CD4-positive, alpha-beta memory T cell (primary cell): ENCODE data around the gene DIP2A. TPM values are rescaled to one million over a fixed set of nuclear protein-coding genes. Genes with fewer than 3 reads are reported as not detected.
"Not testable (repeated sequence)": the region's sequence is repeated elsewhere in the genome, so short reads cannot be mapped to it uniquely, and the experiment has no call there.

ENCODE experiments used
- CTCF ChIA-PET: fragments of 350-600 bp; sonication (Branson Sonifier 250); formaldehyde crosslinking; loops from one replicate; lab custom pipeline; 2021; ENCODE audit warnings: inconsistent platforms; ENCODE audit not compliant: partially characterized antibody; lab: Charles Lee
- POLR2A ChIA-PET: fragments of 350-600 bp; sonication (Branson Sonifier 250); formaldehyde crosslinking; loops from one replicate; lab custom pipeline; 2021; ENCODE audit not compliant: partially characterized antibody; lab: Charles Lee
- DNase-seq, 5 donors: peaks; one replicate each; pipeline versions ENCODE4 v3.0.0 to v3.0.0-alpha.2; 2020 to 2022; ENCODE audit warnings: mixed read lengths in 1 of 5
- H3K27ac ChIP-seq: one replicate; pipeline ENCODE4 v1.7.0; 2013; ENCODE audit warnings: low read depth, low read length
- H3K27me3 ChIP-seq: 2 replicates; pipeline ENCODE4 v1.7.0; 2013; ENCODE audit warnings: mild to moderate bottlenecking, low read length, moderate library complexity; ENCODE audit not compliant: insufficient read depth
- H3K36me3 ChIP-seq: 2 replicates; pipeline ENCODE4 v1.7.0; 2013; ENCODE audit warnings: mild to moderate bottlenecking, low read length, moderate library complexity; ENCODE audit not compliant: insufficient read depth
- H3K4me1 ChIP-seq: 2 replicates; pipeline ENCODE4 v1.7.0; 2013; ENCODE audit warnings: mild to moderate bottlenecking, low read length, moderate library complexity; ENCODE audit not compliant: insufficient read depth
- H3K4me3 ChIP-seq, 2 donors: one replicate each; pipeline ENCODE4 v1.7.0; 2013; ENCODE audit warnings: low read length in 2 of 2, mild to moderate bottlenecking in 1 of 2
- H3K9me3 ChIP-seq, 2 donors: one replicate each; pipeline ENCODE4 v1.7.0; 2013; ENCODE audit warnings: low read length in 2 of 2, control low read depth in 1 of 2; ENCODE audit not compliant: control insufficient read depth in 1 of 2
- H3K27ac Mint-ChIP-seq, 7 donors: one replicate each; pipeline ENCODE4 v1.8.0; 2020 to 2021; ENCODE audit warnings: mixed read lengths in 7 of 7, mild to moderate bottlenecking in 6 of 7, inconsistent platforms in 3 of 7, moderate library complexity in 3 of 7
- H3K27me3 Mint-ChIP-seq, 2 donors: one replicate each; pipeline ENCODE4 v1.8.0; 2020 to 2021; ENCODE audit warnings: mixed read lengths in 2 of 2
- H3K36me3 Mint-ChIP-seq, 2 donors: one replicate each; pipeline ENCODE4 v1.8.0; 2020 to 2021; ENCODE audit warnings: mixed read lengths in 2 of 2, inconsistent platforms in 1 of 2, mild to moderate bottlenecking in 1 of 2
- H3K4me1 Mint-ChIP-seq, 4 donors: one replicate each; pipeline ENCODE4 v1.8.0; 2020 to 2021; ENCODE audit warnings: mixed read lengths in 4 of 4, mild to moderate bottlenecking in 1 of 4
- H3K4me3 Mint-ChIP-seq, 8 donors: one replicate each; pipeline ENCODE4 v1.8.0; 2020 to 2021; ENCODE audit warnings: mixed read lengths in 8 of 8, mild to moderate bottlenecking in 7 of 8, moderate library complexity in 6 of 8, inconsistent platforms in 3 of 8
- H3K9me3 Mint-ChIP-seq, 8 donors: one replicate each; pipeline ENCODE4 v1.8.0; 2020 to 2021; ENCODE audit warnings: mixed read lengths in 8 of 8, mild to moderate bottlenecking in 5 of 8, inconsistent platforms in 3 of 8, moderate library complexity in 1 of 8
- intact Hi-C: fragments of 100-400 bp; cut with micrococcal nuclease; formaldehyde crosslinking; loops from one replicate; pipeline ENCODE4 v1.15.1; 2023
- polyA plus RNA-seq, 2 donors: library from polyadenylated mRNA; unstranded; fragments of 300-500 nt; fragmentation: Illumina TruSeq; gene quantifications; one replicate each; pipeline ENCODE4 v1.2.3, GENCODE V29; 2021
- total RNA-seq, 2 experiments: library from RNA; stranded (reverse); gene quantifications; one replicate each; pipeline ENCODE4 v1.2.3, GENCODE V29; 2021

The DIP2A gene
- total and polyA plus RNA-seq, 4 experiments from 2014 or later = 14.1 to 95.9 (median 56.2) TPM

DNA sequence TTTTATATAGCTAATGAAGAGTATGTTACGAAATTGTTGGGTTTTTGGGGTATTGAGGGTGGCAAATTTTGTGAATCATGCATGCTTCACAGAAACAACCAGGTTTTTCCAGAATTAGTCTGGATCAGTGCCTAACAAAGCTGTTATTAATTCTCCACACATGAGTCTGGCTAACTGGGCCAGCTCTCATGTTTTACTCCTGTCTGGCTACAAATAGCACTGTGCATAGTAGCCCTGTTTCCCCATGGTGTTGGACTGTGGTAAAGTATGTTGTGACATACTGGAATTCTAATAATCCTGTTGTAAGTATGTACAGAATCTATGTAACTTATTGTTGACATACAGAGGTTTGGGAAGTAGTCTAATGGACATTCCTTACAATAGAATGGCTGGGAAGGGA lies 110.4 kb downstream of the DIP2A start:
- CTCF ChIA-PET = no interaction called here
- Mint-ChIP-seq H3K9me3 (peaks cover 0 to 12% (median 5%) of the 10 kb centered on the region in 8 donors), H3K27me3 (no peaks in the 10 kb centered on the region), H3K27ac (peak overlapping the region in 1 of 7 donors; percentile 36), H3K36me3 (peaks cover 76 to 79% of the 10 kb centered on the region in 2 donors), H3K4me1 (peaks cover 10 to 40% (median 11%) of the 10 kb centered on the region in 4 donors), H3K4me3 (no peak overlapping the region)
- Histone ChIP-seq H3K27ac (no peak overlapping the region), H3K4me3 (no peak overlapping the region), H3K9me3 (no peaks in the 10 kb centered on the region), H3K27me3 (no peaks in the 10 kb centered on the region), H3K4me1 (no peaks in the 10 kb centered on the region), H3K36me3 (peaks cover 53% of the 10 kb centered on the region)
- intact Hi-C loops = no loop called here
- POLR2A ChIA-PET = interaction anchor here (1.2 to 2.1 kb wide), 2 partner anchors 10 to 17 kb away, joined by 3 to 6 read pairs; no protein-coding TSS in a partner anchor
- DNase-seq = no peak

DNA sequence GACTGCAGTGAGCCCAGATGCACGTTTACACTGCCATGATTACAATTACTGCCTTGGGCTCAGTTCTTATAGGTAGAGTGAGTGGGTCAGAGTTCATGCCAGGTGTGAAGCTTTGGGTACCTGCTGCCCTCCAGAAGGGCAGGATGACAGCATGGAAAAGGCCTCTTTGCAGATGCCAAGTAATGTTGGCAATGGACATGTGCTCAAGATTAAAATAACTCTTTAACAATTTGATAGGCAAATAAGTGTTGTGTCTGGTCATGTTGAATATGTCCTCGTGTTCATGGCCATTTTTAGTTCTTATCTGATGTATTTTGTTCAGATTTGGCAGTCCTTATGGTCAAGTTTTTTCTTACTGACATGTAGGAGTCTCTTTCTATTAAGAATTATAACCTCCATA lies 111.4 kb downstream of the DIP2A start:
- DNase-seq = no peak
- Mint-ChIP-seq H3K36me3 (peaks cover 69 to 71% of the 10 kb centered on the region in 2 donors), H3K27me3 (no peaks in the 10 kb centered on the region), H3K9me3 (peaks cover 0 to 12% (median 5%) of the 10 kb centered on the region in 8 donors), H3K27ac (no peak overlapping the region), H3K4me1 (peaks cover 14 to 48% (median 20%) of the 10 kb centered on the region in 4 donors), H3K4me3 (no peak overlapping the region)
- intact Hi-C loops = no loop called here
- Histone ChIP-seq H3K4me3 (no peak overlapping the region), H3K9me3 (no peaks in the 10 kb centered on the region), H3K36me3 (peaks cover 42% of the 10 kb centered on the region), H3K4me1 (no peaks in the 10 kb centered on the region), H3K27me3 (no peaks in the 10 kb centered on the region), H3K27ac (no peak overlapping the region)
- ChIA-PET POLR2A (no interaction called here), CTCF (no interaction called here)

DNA sequence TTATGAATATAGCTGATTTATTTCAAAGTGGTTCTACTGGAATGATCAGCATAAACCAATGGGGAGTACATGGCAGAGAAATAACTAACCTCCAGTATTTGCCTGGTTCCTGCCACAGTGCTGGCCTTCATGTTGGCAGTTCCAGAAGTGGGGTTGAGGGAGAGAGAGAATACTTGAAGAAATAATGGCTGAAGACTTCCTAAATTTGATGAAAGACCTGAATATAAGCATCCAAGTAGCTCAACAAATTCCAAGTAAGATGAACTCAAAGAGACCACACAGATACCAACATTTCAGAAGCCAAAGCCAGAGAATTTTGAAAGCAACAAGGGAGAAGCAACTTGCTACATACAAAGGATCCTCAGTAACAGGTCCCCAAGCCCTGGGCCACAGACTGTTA lies 111.9 kb downstream of the DIP2A start:
- peaks cover 18 to 52% (median 25%) of the 10 kb centered on the region in 4 donors for H3K4me1 Mint-ChIP-seq
- no peaks in the 10 kb centered on the region for H3K9me3 ChIP-seq

DNA sequence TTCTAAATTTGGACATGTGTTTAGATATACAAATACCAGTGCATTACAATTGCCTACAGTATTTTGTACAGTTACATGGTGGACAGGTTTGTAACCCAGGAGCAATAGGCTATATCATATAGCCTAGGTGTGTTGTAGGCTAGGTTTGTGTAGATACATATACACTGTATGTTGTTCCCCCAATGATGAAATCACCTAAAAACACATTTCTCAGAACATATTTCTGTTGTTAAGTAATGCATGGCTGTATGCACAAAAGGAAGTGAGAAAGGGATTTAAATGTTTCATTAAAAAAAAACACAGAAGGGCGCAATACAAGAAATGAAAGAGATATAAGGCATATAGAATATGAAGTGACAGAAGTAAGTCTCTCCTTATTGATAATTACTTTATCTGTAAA lies 114.2 kb downstream of the DIP2A start:
- POLR2A ChIA-PET = no interaction called here
- no peaks in the 10 kb centered on the region for H3K27me3 ChIP-seq
- H3K4me1 Mint-ChIP-seq = peaks cover 14 to 46% (median 18%) of the 10 kb centered on the region in 4 donors
- peaks cover 15% of the 10 kb centered on the region for H3K36me3 ChIP-seq
- H3K27me3 Mint-ChIP-seq = no peaks in the 10 kb centered on the region
- peaks cover 43 to 46% of the 10 kb centered on the region in 2 donors for H3K36me3 Mint-ChIP-seq
- intact Hi-C loops = no loop called here
- CTCF ChIA-PET = no interaction called here
- no peak overlapping the region for H3K27ac ChIP-seq
- peaks cover 0 to 15% (median 8%) of the 10 kb centered on the region in 8 donors for H3K9me3 Mint-ChIP-seq
- H3K4me1 ChIP-seq = no peaks in the 10 kb centered on the region
- DNase-seq = no peak
- no peak overlapping the region for H3K27ac Mint-ChIP-seq
- H3K4me3 Mint-ChIP-seq = no peak overlapping the region
- H3K9me3 ChIP-seq = no peaks in the 10 kb centered on the region
- no peak overlapping the region for H3K4me3 ChIP-seq

More for the DNA sequence above, 111.9 kb downstream of the DIP2A start:
- Mint-ChIP-seq H3K9me3 (peaks cover 0 to 12% (median 5%) of the 10 kb centered on the region in 8 donors), H3K27ac (peak overlapping the region in 1 of 7 donors; percentile 23), H3K27me3 (no peaks in the 10 kb centered on the region), H3K4me3 (no peak overlapping the region), H3K36me3 (peaks cover 64 to 66% of the 10 kb centered on the region in 2 donors)
- no peak overlapping the region for H3K4me3 ChIP-seq
- POLR2A ChIA-PET = no interaction called here
- DNase-seq = no peak
- H3K27ac ChIP-seq = no peak overlapping the region
- no peaks in the 10 kb centered on the region for H3K27me3 ChIP-seq
- H3K36me3 ChIP-seq = peaks cover 38% of the 10 kb centered on the region
- intact Hi-C loops = no loop called here
- CTCF ChIA-PET = interaction anchor here (1.6 kb wide), 1 partner anchor 18 kb away, joined by 4 read pairs; no protein-coding TSS in a partner anchor
- H3K4me1 ChIP-seq = no peaks in the 10 kb centered on the region

DNA sequence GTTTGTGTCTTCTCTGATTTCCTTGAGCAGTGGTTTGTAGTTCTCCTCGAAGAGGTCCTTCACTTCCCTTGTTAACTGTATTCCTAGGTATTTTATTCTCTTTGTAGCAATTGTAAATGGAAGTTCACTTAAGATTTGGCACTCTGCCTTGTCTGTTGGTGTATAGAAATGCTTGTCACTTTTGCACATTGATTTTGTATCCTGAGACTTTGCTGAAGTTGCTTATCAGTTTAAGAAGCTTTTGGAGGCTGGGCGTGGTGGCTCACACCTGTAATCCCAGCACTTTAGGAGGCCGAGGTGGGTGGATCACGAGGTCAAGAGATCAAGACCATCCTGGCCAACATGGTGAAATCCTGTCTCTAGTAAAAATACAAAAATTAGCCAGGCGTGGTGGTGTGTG lies 119.1 kb downstream of the DIP2A start:
- H3K36me3 ChIP-seq, H3K9me3 ChIP-seq, POLR2A ChIA-PET, H3K27me3 ChIP-seq, H3K4me3 ChIP-seq, H3K27me3 Mint-ChIP-seq, H3K4me1 ChIP-seq, H3K27ac ChIP-seq, DNase-seq, H3K27ac Mint-ChIP-seq, H3K4me3 Mint-ChIP-seq, CTCF ChIA-PET, intact Hi-C loops: not testable (repeated sequence)
- peaks cover 10 to 34% (median 19%) of the 10 kb centered on the region in 4 donors for H3K4me1 Mint-ChIP-seq
- peaks cover 30 to 46% of the 10 kb centered on the region in 2 donors for H3K36me3 Mint-ChIP-seq
- H3K9me3 Mint-ChIP-seq = peaks cover 5 to 43% (median 34%) of the 10 kb centered on the region in 8 donors

DNA sequence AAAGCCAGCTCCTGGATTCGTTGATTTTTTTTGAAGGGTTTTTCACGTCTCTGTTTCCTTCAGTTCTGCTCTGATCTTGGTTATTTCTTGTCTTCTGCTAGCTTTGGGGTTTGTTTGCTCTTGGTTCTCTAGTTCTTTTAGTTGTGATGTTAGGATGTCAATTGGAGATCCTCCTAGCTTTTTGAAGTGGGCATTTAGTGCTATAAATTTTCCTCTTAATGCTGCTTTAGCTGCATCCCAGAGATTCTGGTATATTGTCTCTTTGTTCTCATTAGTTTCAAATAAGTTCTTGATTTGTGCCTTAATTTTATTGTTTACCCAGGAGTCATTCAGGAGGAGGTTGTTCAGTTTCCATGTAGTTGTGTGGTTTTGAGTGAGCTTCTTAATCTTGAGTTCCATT lies 120.7 kb downstream of the DIP2A start:
- DNase-seq, H3K4me3 ChIP-seq, H3K4me3 Mint-ChIP-seq, H3K27ac ChIP-seq, H3K27me3 ChIP-seq, CTCF ChIA-PET, H3K9me3 ChIP-seq, H3K4me1 ChIP-seq, H3K27me3 Mint-ChIP-seq, H3K36me3 ChIP-seq, intact Hi-C loops: not testable (repeated sequence)
- Mint-ChIP-seq H3K36me3 (peaks cover 27 to 49% of the 10 kb centered on the region in 2 donors), H3K4me1 (peaks cover 12 to 29% (median 18%) of the 10 kb centered on the region in 4 donors), H3K27ac (peak overlapping the region in 1 of 7 donors; percentile 21), H3K9me3 (peaks cover 5 to 48% (median 33%) of the 10 kb centered on the region in 8 donors)
- POLR2A ChIA-PET = interaction anchor here (0.7 to 1.2 kb wide), 3 partner anchors 12 to 20 kb away, joined by 3 read pairs; no protein-coding TSS in a partner anchor

DNA sequence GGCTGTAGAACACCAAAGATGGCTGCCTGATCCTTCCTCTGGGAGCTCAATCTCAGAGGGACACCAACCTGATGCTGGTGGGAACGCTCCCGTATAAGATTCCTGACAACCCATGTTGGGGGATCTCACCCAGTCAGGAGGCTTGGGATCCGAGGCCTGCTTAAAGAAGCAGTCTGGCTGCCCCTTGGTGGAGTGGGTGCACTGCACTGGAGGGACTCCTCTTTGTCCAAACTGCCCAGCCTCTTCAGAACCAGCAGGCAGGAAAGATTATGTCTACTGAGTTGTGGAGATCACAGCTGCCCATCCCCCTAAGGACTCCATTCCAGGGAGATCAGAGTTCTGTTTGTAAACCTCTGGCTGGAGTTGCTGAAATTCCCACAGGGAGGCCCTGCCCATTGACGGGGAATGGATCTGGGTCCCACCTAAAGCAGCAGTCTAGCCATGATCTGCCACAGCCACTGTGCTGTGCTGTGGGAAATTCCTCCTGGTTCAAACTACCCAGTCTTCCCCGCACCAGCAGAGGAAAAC lies 123.2 kb downstream of the DIP2A start:
- Histone ChIP-seq H3K4me1 (no peaks in the 10 kb centered on the region), H3K27ac (no peak overlapping the region), H3K36me3 (no peaks in the 10 kb centered on the region), H3K9me3 (no peaks in the 10 kb centered on the region), H3K27me3 (no peaks in the 10 kb centered on the region), H3K4me3 (no peak overlapping the region)
- no peak overlapping the region for H3K27ac Mint-ChIP-seq
- POLR2A ChIA-PET = no interaction called here
- DNase-seq = no peak
- H3K9me3 Mint-ChIP-seq = peaks cover 5 to 65% (median 46%) of the 10 kb centered on the region in 8 donors
- intact Hi-C loops = no loop called here
- no peaks in the 10 kb centered on the region for H3K27me3 Mint-ChIP-seq
- CTCF ChIA-PET = no interaction called here
- H3K4me1 Mint-ChIP-seq = peaks cover 2 to 24% (median 4%) of the 10 kb centered on the region in 4 donors
- H3K36me3 Mint-ChIP-seq = peaks cover 29 to 54% of the 10 kb centered on the region in 2 donors
- no peak overlapping the region for H3K4me3 Mint-ChIP-seq
